NT2/D1 (cell line): ENCODE measurements around the gene HOXA3.

Experiments used
- SUZ12 ChIP-seq: IDR thresholded peaks from 2 replicates; pipeline ENCODE4 v1.6.1; 2011; ENCODE audit not compliant: insufficient read length, insufficient read depth; ENCODE audit errors: extremely low read depth
- YY1 ChIP-seq: IDR thresholded peaks from 2 replicates; pipeline ENCODE4 v1.6.1; 2011; ENCODE audit not compliant: insufficient read length, insufficient read depth
- ZNF274 ChIP-seq: IDR thresholded peaks from 2 replicates; pipeline ENCODE4 v1.6.1; 2011; ENCODE audit warnings: mild to moderate bottlenecking, low read depth, low read length

- TF ChIP-seq YY1 (no peak), SUZ12 (no peak), ZNF274 (no peak)
These were observed 33.7 kb upstream of the HOXA3 start for GRCh38 chr7:27185854-27186667.
